WERI-Rb-1 (cell line): ENCODE data around the gene CRABP2.

ENCODE experiments used
- DNase-seq: peaks from one replicate; pipeline ENCODE4 v3.0.0-alpha.2; 2020
- H3K27ac ChIP-seq: fragments of 250-450 bp; sonication (Bioruptor Pico); 2 replicates; pipeline ENCODE4 v1.5.1; 2020; ENCODE audit warnings: mild to moderate bottlenecking, moderate library complexity
- H3K27me3 ChIP-seq: fragments of 250-450 bp; sonication (Bioruptor Pico); 2 replicates; pipeline ENCODE4 v1.5.1; 2021; ENCODE audit warnings: mild to moderate bottlenecking, low read depth, moderate library complexity; ENCODE audit not compliant: insufficient read depth, severe bottlenecking
- H3K36me3 ChIP-seq: fragments of 250-450 bp; sonication (Bioruptor Pico); 2 replicates; pipeline ENCODE4 v1.5.1; 2020; ENCODE audit warnings: mild to moderate bottlenecking, moderate library complexity
- H3K4me3 ChIP-seq: 2 replicates; pipeline ENCODE4 v1.5.1; 2011; ENCODE audit warnings: low read depth, mild to moderate bottlenecking, control low read depth, low read length
- H3K9me3 ChIP-seq: fragments of 250-450 bp; sonication (Bioruptor Pico); 2 replicates; pipeline ENCODE4 v1.5.1; 2021; ENCODE audit warnings: mild to moderate bottlenecking, moderate library complexity; ENCODE audit not compliant: severe bottlenecking
- TF ChIP-seq, protein P1 (sequence below): IDR thresholded peaks from 2 replicates; pipeline ENCODE4 v1.5.1; 2011; ENCODE audit warnings: low read depth, mild to moderate bottlenecking, control low read depth, inconsistent platforms, low read length

The CRABP2 gene

GRCh38 chr1:156682166-156682890 lies 23.1 kb downstream of the CRABP2 start:
- Histone ChIP-seq H3K27ac (no peak overlapping the region), H3K27me3 (no peaks in the 10 kb centered on the region), H3K9me3 (no peaks in the 10 kb centered on the region), H3K36me3 (no peaks in the 10 kb centered on the region), H3K4me3 (no peak overlapping the region)
- peak; percentile 71 for DNase-seq
- TF ChIP-seq, protein P1, sequence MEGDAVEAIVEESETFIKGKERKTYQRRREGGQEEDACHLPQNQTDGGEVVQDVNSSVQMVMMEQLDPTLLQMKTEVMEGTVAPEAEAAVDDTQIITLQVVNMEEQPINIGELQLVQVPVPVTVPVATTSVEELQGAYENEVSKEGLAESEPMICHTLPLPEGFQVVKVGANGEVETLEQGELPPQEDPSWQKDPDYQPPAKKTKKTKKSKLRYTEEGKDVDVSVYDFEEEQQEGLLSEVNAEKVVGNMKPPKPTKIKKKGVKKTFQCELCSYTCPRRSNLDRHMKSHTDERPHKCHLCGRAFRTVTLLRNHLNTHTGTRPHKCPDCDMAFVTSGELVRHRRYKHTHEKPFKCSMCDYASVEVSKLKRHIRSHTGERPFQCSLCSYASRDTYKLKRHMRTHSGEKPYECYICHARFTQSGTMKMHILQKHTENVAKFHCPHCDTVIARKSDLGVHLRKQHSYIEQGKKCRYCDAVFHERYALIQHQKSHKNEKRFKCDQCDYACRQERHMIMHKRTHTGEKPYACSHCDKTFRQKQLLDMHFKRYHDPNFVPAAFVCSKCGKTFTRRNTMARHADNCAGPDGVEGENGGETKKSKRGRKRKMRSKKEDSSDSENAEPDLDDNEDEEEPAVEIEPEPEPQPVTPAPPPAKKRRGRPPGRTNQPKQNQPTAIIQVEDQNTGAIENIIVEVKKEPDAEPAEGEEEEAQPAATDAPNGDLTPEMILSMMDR, result peak; percentile 71

DNA sequence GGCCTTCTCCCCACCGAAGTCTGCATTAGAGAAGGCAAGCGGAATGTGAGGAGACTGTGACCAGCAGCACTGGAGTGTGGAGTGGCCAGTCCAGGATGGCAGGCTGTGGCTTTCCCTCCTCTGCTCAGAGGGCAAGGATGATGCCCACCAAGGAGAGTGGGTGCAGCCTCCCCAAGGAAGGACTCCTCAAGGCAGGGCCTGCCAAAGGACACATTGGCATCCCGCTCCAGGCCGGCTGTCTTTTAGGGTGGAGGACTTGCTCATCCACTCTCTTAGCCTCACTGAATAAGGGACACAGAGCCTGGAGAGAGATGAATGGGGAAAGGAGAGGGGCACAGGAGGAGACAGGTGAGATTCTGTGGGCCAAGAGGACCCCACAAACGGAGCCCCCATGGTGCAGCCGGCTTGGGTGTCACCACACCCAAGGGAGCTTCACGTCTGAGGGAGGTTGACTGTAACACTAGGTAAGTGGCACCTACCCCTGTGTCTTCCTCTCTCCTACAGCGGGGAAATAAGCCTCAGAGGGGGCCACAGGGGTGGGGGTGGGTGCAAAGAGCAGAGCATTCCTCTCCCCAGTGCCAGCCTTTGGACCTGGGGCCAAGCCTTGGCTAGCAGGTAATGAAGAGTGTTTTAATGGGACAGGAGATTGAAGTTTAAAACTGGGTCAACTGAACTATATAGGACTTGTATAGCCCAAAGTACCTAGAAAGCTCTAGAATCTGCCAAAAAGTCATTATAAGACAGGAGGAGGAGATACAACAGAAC lies 24.0 kb downstream of the CRABP2 start:
- H3K4me3 ChIP-seq, result no peak overlapping the region
- DNase-seq, result no peak
- no peaks in the 10 kb centered on the region for H3K36me3 ChIP-seq
- H3K9me3 ChIP-seq, result no peaks in the 10 kb centered on the region
- no peaks in the 10 kb centered on the region for H3K27me3 ChIP-seq
- TF ChIP-seq, protein P1, result no peak
- no peak overlapping the region for H3K27ac ChIP-seq

GRCh38 chr1:156680056-156680455 lies 25.3 kb downstream of the CRABP2 start:
- no peak overlapping the region for H3K27ac ChIP-seq
- H3K27me3 ChIP-seq, result no peaks in the 10 kb centered on the region
- TF ChIP-seq, protein P1, result no peak
- no peak for DNase-seq
- H3K9me3 ChIP-seq, result no peaks in the 10 kb centered on the region
- H3K4me3 ChIP-seq, result no peak overlapping the region
- H3K36me3 ChIP-seq, result no peaks in the 10 kb centered on the region; the same call in 1 of the 2 replicates

- DNase-seq, result peak; percentile 89
- peak overlapping the region; percentile 14; the same call in 1 of the 2 replicates for H3K4me3 ChIP-seq
- H3K27ac ChIP-seq, result peak overlapping the region; percentile 70
- H3K36me3 ChIP-seq, result peaks cover 8% of the 10 kb centered on the region; the same call in 1 of the 2 replicates
- no peaks in the 10 kb centered on the region for H3K9me3 ChIP-seq
- H3K27me3 ChIP-seq, result no peaks in the 10 kb centered on the region
- TF ChIP-seq, protein P1, result peak; percentile 94
Measured at GRCh38 chr1:156677616-156678596, 27.5 kb downstream of the CRABP2 start.

DNA sequence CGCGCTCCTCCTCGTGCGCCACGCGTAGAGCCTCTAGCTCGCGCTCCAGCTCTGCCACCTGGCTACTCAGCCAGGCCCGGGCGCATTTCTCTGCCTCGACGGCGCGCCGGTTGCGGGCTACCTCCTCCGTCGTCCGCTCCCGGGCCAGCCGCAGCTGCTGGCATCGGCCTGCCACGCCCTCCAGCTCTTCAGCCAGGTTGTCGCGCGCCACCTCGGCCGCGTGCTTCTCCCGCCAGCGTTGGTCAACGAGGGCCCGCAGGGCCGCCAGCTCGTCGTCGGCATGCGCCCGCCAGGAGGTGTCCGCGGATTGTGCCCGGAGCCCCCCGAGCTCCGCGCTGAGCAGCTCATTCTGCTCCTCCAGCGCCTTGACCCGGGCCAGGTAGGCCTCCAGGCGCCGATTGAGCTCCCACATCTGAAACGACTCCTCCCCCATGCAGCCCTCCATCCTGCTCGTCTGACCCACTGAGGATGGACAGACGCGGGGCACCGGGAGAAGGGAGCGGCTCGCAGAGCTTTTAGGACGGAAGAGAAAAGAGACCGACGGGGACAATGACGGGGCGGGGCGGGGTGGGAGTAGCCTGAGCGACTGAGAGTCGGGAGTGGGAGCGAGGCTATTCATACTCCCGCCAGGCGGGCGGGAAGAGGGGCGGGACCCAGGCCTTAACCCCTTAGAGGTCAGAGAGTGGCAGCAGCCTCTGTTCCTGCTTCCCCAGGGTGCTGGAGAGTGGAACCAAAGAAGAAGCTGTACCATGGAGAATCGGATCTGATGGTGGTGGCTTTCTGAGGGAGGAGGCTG lies 28.4 kb downstream of the CRABP2 start, which contains the start of gene NES:
NES (minus strand) TSS at position 588 of the 796 bp plus-strand sequence; CDS start at position 445, 143 bp downstream.
- Histone ChIP-seq H3K36me3 (peaks cover 17% of the 10 kb centered on the region), H3K9me3 (no peaks in the 10 kb centered on the region), H3K27ac (peak within 1 kb of the TSS; percentile 97), H3K27me3 (no peaks in the 10 kb centered on the region), H3K4me3 (peak within 1 kb of the TSS; percentile 27)
- peak; percentile 87 for DNase-seq
- TF ChIP-seq, protein P1, result no peak
